Limb (tissue), 2 donors: Measurements from ENCODE around the gene DIPK1B.
"Not testable (repeated sequence)": the region's sequence is repeated elsewhere in the genome, so short reads cannot be mapped to it uniquely, and the experiment has no call there.

ENCODE experiments used
- DNase-seq, 2 donors: peaks; one replicate each; pipeline ENCODE4 v3.0.0-alpha.2; 2016; ENCODE audit errors: extremely low spot score in 2 of 2

The DIPK1B gene

DNA sequence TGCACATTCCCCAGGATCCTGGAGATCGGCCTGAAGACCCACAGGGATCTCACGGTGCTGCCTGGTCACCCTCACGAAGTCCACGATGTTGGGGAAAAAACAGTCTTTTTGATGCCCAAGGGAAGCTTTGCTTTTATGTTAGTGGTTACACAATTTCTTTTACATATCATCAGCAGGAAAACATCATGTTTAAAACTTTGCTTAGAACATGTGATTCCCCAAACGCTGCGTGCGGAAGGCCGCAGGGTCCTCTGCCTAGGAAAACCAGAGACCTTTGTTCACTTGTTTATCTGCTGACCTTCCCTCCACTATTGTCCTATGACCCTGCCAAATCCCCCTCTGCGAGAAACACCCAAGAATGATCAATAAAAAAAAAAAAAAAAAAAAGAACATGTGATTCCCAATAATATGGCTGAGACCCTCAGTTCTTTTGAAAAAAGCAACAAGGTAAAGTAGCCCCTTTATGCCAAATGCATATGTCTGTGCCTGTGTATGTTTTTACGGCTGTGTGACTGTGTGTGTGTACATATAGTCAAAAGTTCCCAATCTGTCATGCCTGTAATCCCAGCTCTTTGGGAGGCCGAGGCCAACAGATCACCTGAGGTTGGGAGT, 13.6 kb upstream of the DIPK1B start:
- DNase-seq: no peak

DNA sequence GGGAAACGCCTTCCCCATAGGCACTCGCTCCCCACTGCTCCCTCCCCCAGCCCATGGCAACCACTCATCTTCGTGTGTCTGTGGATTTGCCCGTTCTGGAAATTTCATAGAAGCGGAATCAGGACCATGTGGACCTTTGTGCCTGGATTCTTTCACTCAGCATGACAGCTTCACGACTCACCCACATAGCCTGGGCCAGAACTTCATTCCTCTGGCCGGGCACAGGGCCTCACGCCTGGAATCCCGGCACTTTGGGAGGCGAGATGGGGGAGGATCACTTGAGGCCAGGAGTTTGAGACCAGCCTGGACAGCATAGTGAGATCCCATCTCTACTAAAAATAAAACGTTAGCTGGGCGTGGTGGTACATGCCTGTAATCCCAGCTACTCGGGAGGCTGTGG, 12.1 kb upstream of the DIPK1B start:
- no peak for DNase-seq

DNA sequence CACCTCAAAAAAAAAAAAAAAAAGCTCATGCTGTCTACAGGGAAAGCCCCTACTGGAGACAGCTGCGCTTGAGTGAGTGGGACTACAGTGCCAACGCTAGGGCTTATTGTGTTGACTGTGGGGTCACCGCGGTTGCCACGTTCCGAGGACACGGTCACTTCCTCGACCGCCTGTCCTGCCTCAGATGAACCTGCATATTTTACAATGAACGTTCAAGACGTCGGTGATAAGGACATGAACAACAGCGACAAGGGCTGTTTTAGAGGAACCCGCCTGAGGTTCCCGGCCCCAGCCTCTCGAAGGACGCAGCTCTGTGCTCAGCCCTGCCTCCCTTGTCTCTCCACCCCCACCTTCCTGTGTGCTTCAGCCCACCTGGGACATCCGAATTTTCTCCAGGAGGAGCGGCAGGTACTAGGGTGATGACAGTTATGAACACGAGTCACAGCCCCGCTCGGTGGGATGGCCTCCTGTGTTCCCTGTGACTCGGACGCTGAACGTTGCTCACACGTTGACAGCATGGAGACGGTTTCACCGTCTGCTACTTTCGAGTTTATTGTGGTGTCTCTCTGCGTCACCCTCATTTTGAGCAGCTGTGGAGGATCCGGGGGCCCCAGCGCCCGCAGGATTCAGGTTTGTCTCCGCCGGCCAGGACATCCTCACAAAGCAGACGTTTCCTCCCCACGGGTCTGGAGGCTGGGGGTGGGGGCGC, 11.3 kb upstream of the DIPK1B start:
- DNase-seq: no peak

DNA sequence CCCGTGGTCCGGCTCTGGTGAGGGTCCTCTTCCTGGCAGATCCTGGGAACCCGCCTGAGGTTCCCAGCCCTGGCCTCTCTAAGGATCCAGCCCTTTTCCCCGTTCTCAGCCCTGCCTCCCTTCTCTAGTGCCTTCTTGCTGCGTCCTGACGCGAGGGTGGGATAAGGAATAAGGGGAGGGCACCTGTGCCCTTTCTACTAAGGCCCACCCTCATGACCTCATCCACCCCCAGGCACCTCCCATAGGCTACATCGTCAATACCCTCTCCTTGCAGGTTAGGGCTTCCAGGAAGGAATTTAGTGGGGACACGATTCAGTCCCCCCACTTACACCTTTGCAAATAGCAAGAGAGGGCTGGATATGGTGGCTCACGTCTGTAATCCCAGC, 10.7 kb upstream of the DIPK1B start:
- no peak for DNase-seq

DNA sequence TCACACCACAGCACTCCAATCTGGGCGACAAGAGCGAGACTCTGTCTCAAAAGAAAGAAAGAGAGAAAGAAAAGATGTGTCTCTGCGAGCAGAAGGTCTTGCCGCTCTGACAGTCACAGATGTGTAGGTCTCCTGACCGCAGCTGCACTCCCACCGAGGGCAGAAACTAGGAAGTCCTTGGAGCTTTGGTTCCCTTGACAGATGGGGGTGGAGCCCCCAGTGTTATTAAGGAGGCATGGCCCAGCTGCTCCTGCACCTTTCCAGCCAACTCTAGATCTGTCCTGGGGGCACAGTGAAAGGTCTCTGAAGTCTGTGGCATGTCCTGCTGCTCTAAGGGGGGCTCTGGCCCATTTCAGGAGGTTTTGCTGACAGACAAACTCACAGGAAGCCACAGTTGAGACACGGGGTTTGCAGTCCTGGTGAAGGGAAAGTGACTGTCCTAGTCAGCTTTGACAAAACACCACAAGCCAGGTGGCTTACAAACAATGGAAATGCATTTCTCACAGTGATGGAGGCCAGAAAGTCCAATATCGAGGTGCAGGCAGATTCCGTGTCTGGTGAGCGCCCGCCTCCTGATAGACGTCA, 9.0 kb upstream of the DIPK1B start:
- no peak for DNase-seq

DNA sequence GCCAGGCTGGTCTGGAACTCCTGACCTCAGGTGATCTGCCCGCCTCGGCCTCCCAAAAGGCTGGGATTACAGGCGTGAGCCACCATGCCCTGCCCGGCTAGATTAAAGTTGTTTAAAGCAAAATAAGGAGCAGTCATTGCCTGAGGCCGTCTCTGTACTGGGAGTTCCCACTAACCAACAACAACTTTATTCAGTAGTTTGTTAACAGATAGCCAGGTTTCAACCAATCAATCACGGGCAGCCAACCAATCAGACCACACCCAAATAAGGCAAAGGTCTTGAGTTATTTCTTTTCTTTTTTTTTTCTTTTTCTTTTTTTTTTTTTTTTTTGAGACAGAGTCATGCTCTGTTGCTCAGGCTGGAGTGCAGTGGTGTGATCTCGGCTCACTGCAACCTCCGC, 7.6 kb upstream of the DIPK1B start:
- not testable (repeated sequence) for DNase-seq

DNA sequence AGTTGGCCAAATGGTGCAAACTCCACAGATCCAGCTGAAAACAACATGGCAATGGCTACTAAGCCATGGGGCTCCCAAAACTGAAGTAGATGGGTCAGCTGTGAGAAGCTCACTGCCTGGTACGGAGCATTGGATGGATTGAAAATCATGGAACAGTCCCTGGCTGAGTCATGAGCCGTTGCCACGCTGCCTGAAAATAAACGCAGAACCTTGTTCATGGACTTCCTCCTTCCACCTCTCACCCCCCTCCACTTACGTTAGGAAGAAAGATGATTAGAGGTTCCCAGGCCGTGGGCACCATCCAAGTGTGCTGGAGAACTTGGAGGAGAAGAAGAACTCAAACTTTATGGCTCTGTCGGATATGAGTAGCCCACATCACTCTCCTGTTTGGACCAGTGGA, 6.8 kb upstream of the DIPK1B start:
- DNase-seq: no peak

DNA sequence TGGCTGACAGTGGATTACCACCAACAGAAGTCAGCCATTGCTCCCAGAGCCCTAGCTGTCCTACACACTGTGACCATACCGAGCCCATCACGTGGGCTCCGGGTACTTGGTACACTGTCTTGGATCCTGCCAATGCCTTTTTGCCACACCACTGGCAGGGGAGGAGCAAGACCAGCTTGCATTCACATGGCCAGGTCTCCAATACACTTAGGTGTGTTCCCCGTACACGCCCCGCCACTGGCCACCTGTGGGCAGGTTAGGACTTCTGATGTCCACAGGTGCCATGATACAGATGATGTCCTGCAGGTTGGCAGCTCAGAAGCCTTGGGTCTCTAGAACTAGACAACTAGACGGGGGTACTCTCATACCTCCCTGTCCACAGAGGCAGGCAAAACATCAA, 5.4 kb upstream of the DIPK1B start:
- DNase-seq: no peak

DNA sequence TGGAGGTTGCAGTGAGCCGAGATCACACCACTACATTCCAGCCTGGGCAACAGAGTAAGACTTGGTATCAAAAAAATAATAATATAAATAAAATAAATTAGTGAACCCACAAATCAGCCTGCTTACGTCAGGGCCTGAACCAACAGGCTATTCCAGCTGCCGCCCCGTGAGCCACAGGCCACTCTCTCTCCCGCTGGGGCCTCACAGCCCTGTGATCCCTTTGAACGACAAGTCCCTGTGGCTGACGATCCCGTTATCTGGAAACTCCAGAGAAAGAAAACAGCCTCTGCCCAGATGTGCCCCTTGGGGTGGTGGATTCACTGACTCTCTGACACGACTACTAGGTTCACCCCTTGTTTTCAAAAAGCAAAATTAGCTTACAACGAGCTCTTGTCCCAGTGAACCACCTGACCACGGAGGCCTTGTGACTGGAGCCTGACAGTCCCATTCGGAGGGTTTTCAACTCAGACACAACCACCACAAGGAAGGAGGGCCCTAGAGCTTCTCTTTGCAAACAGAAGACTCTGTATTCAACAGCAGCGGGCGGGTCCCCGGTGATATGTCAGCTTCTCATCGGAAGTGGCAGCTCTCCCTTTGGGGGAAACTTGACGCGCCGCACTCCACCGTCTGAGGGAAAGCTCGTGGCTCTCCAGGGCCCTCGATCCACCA, 4.4 kb upstream of the DIPK1B start:
- no peak for DNase-seq

DNA sequence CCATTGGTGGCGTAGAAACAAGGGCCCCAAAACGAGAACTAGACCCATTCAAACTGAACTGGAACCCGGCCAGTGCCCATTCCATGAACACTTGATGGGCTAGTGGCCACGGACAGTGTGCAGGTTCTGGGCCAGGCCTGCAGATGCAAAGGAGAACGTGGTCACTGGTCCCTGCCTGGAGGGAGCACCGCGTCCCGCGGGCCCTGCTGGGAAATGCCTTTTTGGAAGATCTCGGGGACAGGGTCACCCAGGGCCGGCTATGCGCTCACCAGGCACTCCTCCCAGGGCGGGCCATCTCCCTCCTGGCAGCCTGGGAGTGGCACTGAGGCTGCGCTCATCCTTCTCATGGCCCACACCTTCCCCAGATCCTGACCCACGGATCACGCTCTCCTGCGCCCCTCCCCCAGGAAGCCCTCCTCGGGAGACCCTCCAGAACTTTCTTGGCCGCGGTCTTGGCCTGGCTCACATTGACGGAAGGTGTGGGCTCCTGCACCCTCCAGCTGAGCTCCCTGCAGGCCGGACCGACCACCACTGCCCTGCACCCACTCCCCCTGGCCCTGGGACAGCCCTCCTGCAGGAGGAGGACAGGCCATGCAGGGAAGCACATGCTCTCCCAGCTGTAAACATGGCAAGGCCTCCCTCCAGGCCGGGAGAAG, 2.8 kb upstream of the DIPK1B start:
- DNase-seq: no peak

DNA sequence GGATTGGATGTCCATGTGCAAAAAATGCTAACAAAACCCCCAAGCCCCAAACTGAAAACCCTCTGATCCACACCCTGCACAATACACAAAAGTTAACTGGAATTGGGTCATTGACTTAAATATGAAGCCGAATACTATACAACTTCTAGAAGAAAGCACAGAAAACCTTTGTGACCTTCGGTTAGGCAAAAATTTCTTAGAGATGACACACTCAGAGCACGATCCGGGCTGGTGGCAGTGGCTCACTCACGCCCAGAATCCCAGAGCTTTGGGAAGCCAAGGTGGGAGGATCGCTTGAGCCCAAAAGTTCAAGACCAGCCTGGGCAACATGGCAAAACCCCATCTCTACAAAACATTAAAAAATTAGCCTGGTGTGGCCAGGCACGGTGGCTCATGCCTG, 1.8 kb upstream of the DIPK1B start:
- DNase-seq: no peak

DNA sequence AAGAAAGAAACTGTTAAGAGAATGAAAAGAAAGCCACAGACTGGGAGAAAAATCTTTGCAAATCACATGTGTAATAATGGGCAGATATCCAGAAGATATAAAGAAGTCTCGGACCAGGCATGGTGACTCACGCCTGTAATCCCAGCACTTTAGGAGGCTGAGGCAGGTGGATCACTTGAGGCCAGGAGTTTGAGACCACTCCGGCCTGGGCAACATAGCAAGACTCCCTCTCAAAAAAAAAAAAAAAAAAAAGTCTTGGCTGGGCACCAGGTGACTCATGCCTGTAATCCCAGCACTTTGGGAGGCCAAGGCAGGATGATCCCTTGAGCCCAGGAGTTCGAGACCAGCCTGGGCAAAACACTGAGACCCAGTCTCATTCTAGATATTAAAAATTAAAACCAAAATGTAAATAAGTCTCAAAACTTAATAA, 1.1 kb upstream of the DIPK1B start:
- not testable (repeated sequence) for DNase-seq

DNA sequence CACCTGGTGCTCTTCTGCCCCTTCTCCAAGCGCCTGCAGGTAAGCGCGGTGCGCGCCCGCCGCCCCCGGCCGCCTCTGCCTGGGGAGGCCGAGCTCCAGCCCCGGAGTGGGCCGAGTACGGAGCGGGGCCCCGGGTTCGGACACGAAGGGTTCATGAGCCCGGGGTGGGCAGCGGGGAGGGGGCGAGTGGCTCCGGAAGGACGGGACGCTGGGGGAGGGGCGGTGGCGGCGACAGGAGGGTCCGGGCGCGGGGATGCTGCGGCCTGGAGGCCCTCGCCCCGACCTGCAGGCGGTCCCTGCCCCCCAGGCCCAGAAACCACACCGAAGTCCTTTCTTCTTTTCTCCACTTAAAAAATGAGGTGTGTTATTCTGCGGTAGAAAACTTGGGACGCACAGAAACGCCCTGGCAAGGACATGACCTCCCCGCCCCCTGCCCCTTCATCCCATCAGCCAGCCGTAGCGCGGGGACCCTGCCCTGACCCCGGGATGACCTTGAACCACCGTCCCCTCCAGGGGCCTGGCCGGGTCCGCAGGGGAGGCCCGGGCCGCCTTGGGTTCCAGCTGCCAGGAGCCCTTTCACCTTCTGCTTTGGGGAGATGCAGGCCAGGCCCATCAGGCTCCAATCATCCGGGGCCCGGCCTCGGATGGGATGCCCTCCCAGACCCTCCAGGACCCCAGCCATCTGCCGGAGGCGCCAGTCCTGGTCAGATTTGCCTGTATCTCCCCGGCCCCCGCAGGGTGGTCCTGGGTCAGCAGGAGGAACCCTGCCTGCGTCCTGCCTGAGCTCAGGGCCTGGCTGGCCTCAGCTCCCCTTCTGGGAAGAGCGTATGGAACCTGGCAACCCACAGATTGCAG, 545 bp downstream of the DIPK1B start:
- peak in 1 of 2 donors; percentile 63 for DNase-seq

DNA sequence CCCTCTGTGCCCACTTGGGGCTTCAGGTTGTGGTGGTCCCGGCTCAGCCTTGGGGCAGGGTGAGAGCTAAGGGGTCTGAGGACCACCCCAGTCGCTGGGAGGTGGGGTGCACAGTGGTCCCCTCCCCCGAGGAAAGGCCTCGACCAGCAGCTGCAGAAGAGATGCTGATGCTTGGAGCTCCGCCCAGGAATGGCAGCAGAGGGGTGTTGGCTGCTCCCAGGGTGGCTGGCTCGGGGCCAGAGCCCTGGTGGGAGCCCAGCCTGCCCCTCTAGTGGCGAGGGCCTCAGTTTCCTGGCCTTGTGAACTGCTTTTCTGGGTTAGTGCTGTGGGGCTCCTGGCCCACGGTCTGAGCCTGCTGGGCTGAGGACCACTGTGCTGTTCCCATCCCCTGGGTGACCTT, 1.2 kb downstream of the DIPK1B start:
- DNase-seq: peak in 1 of 2 donors; percentile 64

DNA sequence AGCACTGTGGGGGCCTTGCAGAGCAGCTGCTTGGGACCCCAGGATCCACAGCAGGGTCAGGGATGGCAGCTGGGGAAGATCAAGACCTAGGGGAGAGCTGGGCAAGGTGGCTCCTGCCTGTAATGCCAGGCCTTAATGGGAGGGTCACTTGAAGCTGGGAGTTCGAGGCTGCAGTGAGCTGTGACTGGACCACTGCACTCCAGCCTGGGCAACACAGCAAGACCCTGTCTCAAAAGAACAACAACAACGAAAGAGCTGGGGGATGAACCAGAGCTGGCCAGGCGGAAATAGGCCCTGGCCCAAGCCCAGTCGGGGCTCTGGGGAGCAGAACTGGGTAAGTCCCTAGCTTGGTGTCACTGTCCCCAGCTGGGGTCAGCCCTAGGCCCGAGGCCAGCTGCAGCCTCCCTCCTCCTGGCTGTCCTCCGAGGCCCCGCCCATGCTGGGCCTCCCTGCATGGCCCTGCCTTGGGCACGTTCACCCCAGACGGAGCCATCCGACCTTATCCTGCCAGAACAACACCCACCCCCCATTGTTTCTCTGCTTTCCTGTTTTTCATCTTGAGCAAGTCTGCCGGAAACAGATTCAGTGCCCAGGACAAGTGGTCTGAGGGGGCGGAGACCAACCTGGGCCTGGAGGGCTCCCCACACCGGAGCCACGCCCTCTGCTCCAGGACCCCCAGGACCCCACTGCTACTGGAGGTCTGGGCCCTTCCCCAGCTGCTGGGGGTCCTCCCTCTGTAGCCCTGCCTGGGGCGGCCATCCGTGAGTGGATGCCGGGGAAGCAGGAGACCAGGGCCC, 1.9 kb downstream of the DIPK1B start:
- no peak for DNase-seq

DNA sequence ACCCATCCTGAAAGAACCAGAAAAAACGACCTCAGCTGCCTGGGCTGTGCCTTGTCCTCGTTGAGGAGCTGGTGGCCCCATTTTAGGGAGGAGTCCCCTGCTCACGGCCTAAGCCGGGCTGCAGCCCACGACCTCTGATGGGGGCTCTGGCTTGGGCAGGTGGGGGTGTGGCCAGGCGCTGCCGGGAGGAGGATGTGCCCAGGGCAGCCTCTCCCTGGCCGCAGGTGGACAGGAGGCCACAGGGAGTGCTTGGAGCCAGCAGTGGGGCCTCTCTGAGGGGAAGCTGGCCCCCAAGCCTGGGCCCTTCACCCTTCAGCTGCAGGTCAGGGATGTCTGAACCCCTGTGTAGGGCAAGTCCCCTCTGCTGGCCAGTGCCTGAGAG, 2.5 kb downstream of the DIPK1B start:
- no peak for DNase-seq

DNA sequence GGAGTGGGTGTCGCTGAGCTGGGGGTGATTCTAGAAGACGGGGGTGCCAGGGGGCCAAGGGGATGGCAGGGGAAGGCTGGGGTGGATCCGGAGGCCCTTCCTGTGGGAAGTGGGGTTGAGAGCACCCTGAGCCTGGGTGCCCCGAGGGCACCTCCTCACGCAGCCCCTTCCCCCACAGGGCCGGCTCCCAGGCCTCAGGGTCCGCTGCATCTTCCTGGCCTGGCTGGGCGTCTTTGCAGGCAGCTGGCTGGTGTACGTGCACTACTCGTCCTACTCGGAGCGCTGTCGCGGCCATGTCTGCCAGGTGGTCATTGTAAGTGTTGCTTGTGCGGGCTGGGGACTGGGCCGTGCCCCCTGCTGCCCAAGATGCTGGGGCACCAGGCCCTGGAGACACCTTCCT, 5.0 kb downstream of the DIPK1B start:
- DNase-seq: no peak

DNA sequence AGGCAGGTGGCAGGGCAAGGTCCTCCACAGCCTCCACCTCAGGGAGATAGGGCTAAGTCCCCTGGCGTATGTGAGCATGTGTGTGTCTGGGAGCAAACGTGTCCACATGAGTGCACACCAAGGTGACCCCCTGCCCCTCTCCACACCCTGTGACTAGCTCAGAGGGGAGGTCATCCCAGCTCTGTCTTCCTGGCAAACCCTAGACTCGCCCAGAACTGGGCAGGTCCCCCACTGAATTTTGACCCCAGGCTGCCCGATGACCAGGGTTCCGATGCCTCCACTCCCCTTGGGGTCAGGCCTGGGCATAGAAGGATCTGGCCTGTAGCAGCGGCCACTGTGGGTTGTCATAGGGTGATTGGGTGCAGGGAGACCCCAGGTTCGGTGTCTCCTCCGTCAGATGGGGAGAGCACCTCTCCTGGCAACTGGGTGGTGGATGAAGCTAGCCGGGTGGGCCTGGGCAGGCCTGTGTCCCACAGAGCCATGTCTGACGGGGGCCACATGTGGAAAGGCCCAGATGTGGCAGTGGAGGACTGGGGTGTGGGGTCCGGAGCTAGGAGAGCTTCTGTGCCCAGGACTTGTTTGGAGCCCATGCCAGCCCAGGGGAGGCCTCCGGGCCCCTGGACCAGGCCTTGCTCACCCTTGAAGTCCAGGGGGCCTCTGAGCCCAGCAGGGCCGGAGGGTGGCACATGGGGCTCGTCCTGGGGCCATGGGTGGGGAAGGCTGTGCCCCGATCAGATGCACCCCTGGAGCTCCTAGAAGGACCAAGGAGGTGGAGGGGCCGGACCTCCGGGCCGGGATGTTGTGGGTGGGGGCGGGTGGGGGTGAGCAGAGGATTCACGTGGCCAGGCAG, 6.2 kb downstream of the DIPK1B start:
- no peak for DNase-seq

DNA sequence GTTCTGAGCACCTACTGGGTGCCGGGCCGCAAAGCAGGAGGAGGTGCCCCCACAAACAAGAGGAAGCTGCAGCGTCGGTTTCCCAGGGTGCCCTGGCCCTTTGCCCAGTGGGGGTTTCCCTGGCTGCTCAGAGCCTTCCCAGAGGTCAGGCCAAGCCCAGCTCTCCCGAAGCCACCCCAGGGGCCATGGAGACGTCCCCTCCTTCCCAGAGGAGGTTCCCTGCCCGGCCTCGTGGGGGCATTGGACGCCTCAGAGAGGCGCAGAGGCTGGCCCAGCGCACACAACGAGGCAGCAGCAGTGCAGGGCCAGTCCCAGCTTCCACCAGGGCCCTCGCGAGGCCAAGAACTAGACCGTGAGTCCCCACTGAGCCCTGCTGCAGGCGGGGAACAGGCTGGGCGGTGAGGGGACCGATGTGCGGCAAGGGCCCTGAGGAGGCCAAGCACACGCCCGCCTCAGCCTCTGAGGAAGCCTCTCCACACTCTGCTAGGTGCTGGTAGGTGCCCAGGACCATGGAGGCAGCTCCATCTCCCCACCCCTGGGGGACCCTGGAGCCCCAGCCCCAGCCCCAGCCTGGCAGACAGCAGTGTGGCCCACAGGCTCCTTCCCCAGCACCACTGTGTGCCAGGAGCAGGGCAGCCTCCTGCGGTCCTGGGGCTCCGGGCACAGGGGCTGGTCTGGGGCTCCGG, 7.0 kb downstream of the DIPK1B start:
- DNase-seq: no peak
